Activated naive CD8-positive, alpha-beta T cell treated with anti-CD3 and anti-CD28 coated beads for 36 hours (primary cell): ENCODE data around the gene CAMK2A. TPM values are rescaled to one million over a fixed set of nuclear protein-coding genes. Genes with fewer than 3 reads are reported as not detected.
"Not testable (repeated sequence)": the region's sequence is repeated elsewhere in the genome, so short reads cannot be mapped to it uniquely, and the experiment has no call there.

Source experiments
- DNase-seq: peaks from one replicate; pipeline ENCODE4 v3.0.0; 2021
- H3K27ac Mint-ChIP-seq: one replicate; pipeline ENCODE4 v1.8.0; 2022; ENCODE audit warnings: mild to moderate bottlenecking, moderate library complexity, mixed read lengths
- H3K27me3 Mint-ChIP-seq: one replicate; pipeline ENCODE4 v1.8.0; 2022; ENCODE audit warnings: mild to moderate bottlenecking, mixed read lengths
- H3K36me3 Mint-ChIP-seq: one replicate; pipeline ENCODE4 v1.8.0; 2021; ENCODE audit warnings: mild to moderate bottlenecking, mixed read lengths
- H3K4me1 Mint-ChIP-seq: one replicate; pipeline ENCODE4 v1.8.0; 2021; ENCODE audit warnings: mixed read lengths
- H3K4me3 Mint-ChIP-seq: one replicate; pipeline ENCODE4 v1.8.0; 2022; ENCODE audit warnings: mild to moderate bottlenecking, moderate library complexity, mixed read lengths
- H3K9me3 Mint-ChIP-seq: one replicate; pipeline ENCODE4 v1.8.0; 2022; ENCODE audit warnings: mixed read lengths
- total RNA-seq, 2 experiments: library from RNA; stranded (reverse); gene quantifications; one replicate each; pipeline ENCODE4 v1.2.3, GENCODE V29; 2021

CAMK2A gene
- total RNA-seq, 2 experiments from 2014 or later: not detected

- Mint-ChIP-seq H3K27me3 (no peaks in the 10 kb centered on the region), H3K4me1 (no peaks in the 10 kb centered on the region), H3K4me3 (no peak overlapping the region), H3K36me3 (no peaks in the 10 kb centered on the region), H3K9me3 (no peaks in the 10 kb centered on the region), H3K27ac (no peak overlapping the region)
- no peak for DNase-seq
These were observed 26.2 kb downstream of the CAMK2A start for GRCh38 chr5:150263375-150263775.

- no peak overlapping the region for H3K27ac Mint-ChIP-seq
- H3K36me3 Mint-ChIP-seq: no peaks in the 10 kb centered on the region
- H3K9me3 Mint-ChIP-seq: no peaks in the 10 kb centered on the region
- no peaks in the 10 kb centered on the region for H3K27me3 Mint-ChIP-seq
- no peak for DNase-seq
- H3K4me1 Mint-ChIP-seq: no peaks in the 10 kb centered on the region
- no peak overlapping the region for H3K4me3 Mint-ChIP-seq
These were observed 27.1 kb downstream of the CAMK2A start for GRCh38 chr5:150262502-150262901.

GRCh38 chr5:150261231-150261630 lies 28.3 kb downstream of the CAMK2A start:
- Mint-ChIP-seq H3K4me1 (no peaks in the 10 kb centered on the region), H3K4me3 (no peak overlapping the region), H3K9me3 (no peaks in the 10 kb centered on the region)

GRCh38 chr5:150258130-150258529 lies 31.4 kb downstream of the CAMK2A start:
- H3K4me3 Mint-ChIP-seq: no peak overlapping the region
- no peaks in the 10 kb centered on the region for H3K27me3 Mint-ChIP-seq
- no peaks in the 10 kb centered on the region for H3K9me3 Mint-ChIP-seq
- no peaks in the 10 kb centered on the region for H3K36me3 Mint-ChIP-seq
- no peaks in the 10 kb centered on the region for H3K4me1 Mint-ChIP-seq
- no peak overlapping the region for H3K27ac Mint-ChIP-seq
- DNase-seq: no peak

More at GRCh38 chr5:150261231-150261630, 28.3 kb downstream of the CAMK2A start:
- no peak for DNase-seq
- Mint-ChIP-seq H3K36me3 (no peaks in the 10 kb centered on the region), H3K27me3 (no peaks in the 10 kb centered on the region), H3K27ac (no peak overlapping the region)

GRCh38 chr5:150257424-150257823 lies 32.1 kb downstream of the CAMK2A start:
- Mint-ChIP-seq H3K36me3 (no peaks in the 10 kb centered on the region), H3K9me3 (no peaks in the 10 kb centered on the region), H3K27ac (no peak overlapping the region), H3K27me3 (no peaks in the 10 kb centered on the region), H3K4me1 (no peaks in the 10 kb centered on the region), H3K4me3 (no peak overlapping the region)
- DNase-seq: no peak

- no peak overlapping the region for H3K27ac Mint-ChIP-seq
- no peak overlapping the region for H3K4me3 Mint-ChIP-seq
- no peaks in the 10 kb centered on the region for H3K9me3 Mint-ChIP-seq
- H3K27me3 Mint-ChIP-seq: no peaks in the 10 kb centered on the region
- H3K36me3 Mint-ChIP-seq: no peaks in the 10 kb centered on the region
- no peak for DNase-seq
- no peaks in the 10 kb centered on the region for H3K4me1 Mint-ChIP-seq
These were observed 33.0 kb downstream of the CAMK2A start for GRCh38 chr5:150256410-150257064.

GRCh38 chr5:150255659-150256409 lies 33.7 kb downstream of the CAMK2A start:
- no peak overlapping the region for H3K4me3 Mint-ChIP-seq
- H3K27me3 Mint-ChIP-seq: no peaks in the 10 kb centered on the region
- H3K27ac Mint-ChIP-seq: no peak overlapping the region
- no peaks in the 10 kb centered on the region for H3K9me3 Mint-ChIP-seq
- H3K4me1 Mint-ChIP-seq: no peaks in the 10 kb centered on the region
- DNase-seq: no peak
- H3K36me3 Mint-ChIP-seq: no peaks in the 10 kb centered on the region

- Mint-ChIP-seq H3K9me3 (no peaks in the 10 kb centered on the region), H3K4me3 (no peak overlapping the region)
These were observed 34.8 kb downstream of the CAMK2A start for GRCh38 chr5:150254774-150255173.

GRCh38 chr5:150254363-150254762 lies 35.2 kb downstream of the CAMK2A start:
- H3K27me3 Mint-ChIP-seq: no peaks in the 10 kb centered on the region
- H3K4me3 Mint-ChIP-seq: no peak overlapping the region
- H3K36me3 Mint-ChIP-seq: no peaks in the 10 kb centered on the region
- DNase-seq: no peak
- no peaks in the 10 kb centered on the region for H3K9me3 Mint-ChIP-seq
- H3K27ac Mint-ChIP-seq: no peak overlapping the region
- H3K4me1 Mint-ChIP-seq: no peaks in the 10 kb centered on the region

More at GRCh38 chr5:150254774-150255173, 34.8 kb downstream of the CAMK2A start:
- Mint-ChIP-seq H3K36me3 (no peaks in the 10 kb centered on the region), H3K27me3 (no peaks in the 10 kb centered on the region), H3K4me1 (no peaks in the 10 kb centered on the region), H3K27ac (no peak overlapping the region)
- DNase-seq: no peak

- H3K9me3 Mint-ChIP-seq: no peaks in the 10 kb centered on the region
- no peaks in the 10 kb centered on the region for H3K36me3 Mint-ChIP-seq
- no peaks in the 10 kb centered on the region for H3K4me1 Mint-ChIP-seq
- H3K27me3 Mint-ChIP-seq: no peaks in the 10 kb centered on the region
- no peak overlapping the region for H3K27ac Mint-ChIP-seq
- no peak for DNase-seq
- H3K4me3 Mint-ChIP-seq: no peak overlapping the region
These were observed 36.0 kb downstream of the CAMK2A start for GRCh38 chr5:150253416-150254208.

GRCh38 chr5:150252489-150252888 lies 37.1 kb downstream of the CAMK2A start:
- Mint-ChIP-seq H3K36me3 (no peaks in the 10 kb centered on the region), H3K27ac (no peak overlapping the region), H3K27me3 (no peaks in the 10 kb centered on the region), H3K4me1 (no peaks in the 10 kb centered on the region), H3K9me3 (no peaks in the 10 kb centered on the region), H3K4me3 (no peak overlapping the region)
- DNase-seq: no peak

GRCh38 chr5:150251504-150251903 lies 38.1 kb downstream of the CAMK2A start:
- Mint-ChIP-seq H3K4me1 (no peaks in the 10 kb centered on the region), H3K27ac (no peak overlapping the region), H3K27me3 (no peaks in the 10 kb centered on the region), H3K9me3 (no peaks in the 10 kb centered on the region), H3K36me3 (no peaks in the 10 kb centered on the region), H3K4me3 (no peak overlapping the region)
- no peak for DNase-seq

- H3K27me3 Mint-ChIP-seq: no peaks in the 10 kb centered on the region
- no peaks in the 10 kb centered on the region for H3K9me3 Mint-ChIP-seq
- no peaks in the 10 kb centered on the region for H3K4me1 Mint-ChIP-seq
- H3K27ac Mint-ChIP-seq: no peak overlapping the region
- no peaks in the 10 kb centered on the region for H3K36me3 Mint-ChIP-seq
- DNase-seq: no peak
- no peak overlapping the region for H3K4me3 Mint-ChIP-seq
These were observed 39.8 kb downstream of the CAMK2A start for GRCh38 chr5:150249744-150250143.

GRCh38 chr5:150248946-150249345 lies 40.6 kb downstream of the CAMK2A start:
- no peaks in the 10 kb centered on the region for H3K27me3 Mint-ChIP-seq
- DNase-seq: no peak
- no peak overlapping the region for H3K4me3 Mint-ChIP-seq
- H3K27ac Mint-ChIP-seq: no peak overlapping the region
- no peaks in the 10 kb centered on the region for H3K36me3 Mint-ChIP-seq
- no peaks in the 10 kb centered on the region for H3K9me3 Mint-ChIP-seq
- no peaks in the 10 kb centered on the region for H3K4me1 Mint-ChIP-seq

- not testable (repeated sequence) for H3K36me3 Mint-ChIP-seq, H3K9me3 Mint-ChIP-seq
These were observed 41.1 kb downstream of the CAMK2A start for GRCh38 chr5:150248493-150248892.

More at GRCh38 chr5:150248493-150248892, 41.1 kb downstream of the CAMK2A start:
- not testable (repeated sequence) for H3K27ac Mint-ChIP-seq, H3K4me3 Mint-ChIP-seq, H3K27me3 Mint-ChIP-seq, H3K4me1 Mint-ChIP-seq, DNase-seq
